Skin epidermis (tissue), 12 donors: ENCODE measurements around the gene DPPA5.
"Not testable (repeated sequence)": the region's sequence is repeated elsewhere in the genome, so short reads cannot be mapped to it uniquely, and the experiment has no call there.

Source experiments
- H3K27ac ChIP-seq, 21 experiments: fragments of 200-600 bp; sonication (generic) in 11 of 21; one replicate each; pipeline ENCODE4 v1.5.0; 2020; ENCODE audit warnings: mild to moderate bottlenecking in 3 of 21, inconsistent platforms in 2 of 21, moderate library complexity in 2 of 21
- H3K4me3 ChIP-seq, 7 experiments: fragments of 200-600 bp; sonication (generic) in 2 of 7; one replicate each; pipeline ENCODE4 v1.5.0; 2020; ENCODE audit warnings: inconsistent platforms in 2 of 7, mild to moderate bottlenecking in 2 of 7, moderate library complexity in 1 of 7

The DPPA5 gene, protein sequence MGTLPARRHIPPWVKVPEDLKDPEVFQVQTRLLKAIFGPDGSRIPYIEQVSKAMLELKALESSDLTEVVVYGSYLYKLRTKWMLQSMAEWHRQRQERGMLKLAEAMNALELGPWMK

DNA sequence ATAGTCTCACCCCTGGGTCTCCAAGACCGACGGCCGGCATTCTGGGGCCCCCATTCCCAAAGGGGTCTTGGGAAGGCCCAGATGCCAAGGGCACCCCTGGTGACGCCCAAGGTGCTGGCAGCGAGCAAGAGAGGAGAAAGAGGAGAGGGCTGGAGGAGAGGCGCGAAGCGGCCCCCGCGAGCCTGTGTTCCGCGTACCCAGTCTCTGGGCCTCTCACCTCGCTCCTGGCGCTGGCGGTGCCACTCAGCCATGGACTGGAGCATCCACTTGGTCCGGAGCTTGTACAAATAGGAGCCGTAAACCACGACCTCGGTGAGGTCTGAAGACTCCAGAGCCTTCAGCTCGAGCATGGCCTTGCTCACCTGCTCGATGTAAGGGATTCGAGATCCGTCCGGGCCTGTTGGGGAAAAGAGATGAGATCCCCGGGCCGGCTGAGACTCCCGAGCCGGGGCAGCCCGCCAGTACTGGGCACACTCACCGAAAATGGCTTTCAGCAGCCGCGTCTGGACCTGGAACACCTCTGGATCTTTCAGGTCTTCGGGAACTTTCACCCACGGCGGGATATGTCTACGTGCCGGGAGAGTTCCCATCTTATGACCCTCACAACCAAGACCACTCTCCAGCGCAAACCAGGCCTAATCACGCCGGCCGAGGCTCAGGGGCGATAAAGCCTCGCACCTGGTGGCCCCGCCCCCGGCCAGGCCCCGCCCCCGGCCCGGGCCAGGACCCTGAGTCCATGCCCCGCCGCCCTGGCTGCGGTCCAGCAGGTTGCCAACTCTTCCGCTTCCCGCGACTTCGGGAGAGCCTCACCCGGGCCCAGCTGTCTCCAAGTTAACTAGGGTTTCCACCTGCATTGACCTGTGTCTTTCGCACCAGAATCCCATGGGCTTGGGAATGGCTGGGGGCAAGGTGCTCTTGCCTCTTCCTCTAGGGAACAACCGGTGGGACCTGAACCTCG, at the start of gene DPPA5:
TSS of gene DPPA5 (minus strand) at position 641 of the 958 bp plus-strand sequence. CDS start at position 590, 51 bp downstream.
- Histone ChIP-seq H3K4me3 (no peak within 1 kb of the TSS), H3K27ac (no peak within 1 kb of the TSS)

DNA sequence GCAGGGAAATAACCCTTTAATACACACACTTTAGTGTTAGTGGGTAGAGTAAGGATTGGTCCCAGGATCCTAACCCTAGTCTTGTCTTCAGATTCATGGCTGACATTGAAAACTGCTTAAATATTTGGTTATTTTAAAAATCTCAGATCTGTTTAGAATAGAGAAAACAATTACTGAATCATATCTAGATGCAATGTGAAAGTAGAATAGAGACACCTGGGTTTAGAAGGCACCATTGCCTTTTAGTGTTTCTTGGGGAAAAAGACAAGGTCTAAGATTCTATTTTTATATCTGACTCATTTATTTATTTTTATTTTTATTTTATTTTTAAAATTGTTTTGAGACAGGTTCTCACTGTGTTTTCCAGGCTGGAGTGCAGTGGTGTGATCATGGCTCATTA, 46.6 kb upstream of the DPPA5 start:
- Histone ChIP-seq H3K27ac (no peak overlapping the region), H3K4me3 (no peak overlapping the region)

DNA sequence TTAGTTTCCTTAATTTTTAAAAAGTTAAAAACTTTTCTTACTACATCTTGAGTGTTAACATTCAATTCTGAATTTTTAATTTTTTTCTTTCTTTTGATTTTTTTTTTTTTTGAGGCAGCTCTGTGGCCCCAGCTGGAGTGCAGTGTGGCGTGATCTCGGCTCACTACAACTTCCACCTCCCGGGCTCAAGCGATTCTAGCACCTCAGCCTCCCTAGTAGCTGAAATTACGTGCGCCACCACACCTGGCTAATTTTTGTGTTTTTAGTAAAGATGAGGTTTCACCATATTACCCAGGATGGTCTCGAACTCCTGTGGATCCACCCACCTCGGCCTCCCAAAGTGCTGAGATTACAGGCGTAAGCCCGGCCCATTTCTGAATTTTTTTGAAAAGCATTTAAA, 41.8 kb upstream of the DPPA5 start:
- no peak overlapping the region for H3K27ac ChIP-seq
- no peak overlapping the region for H3K4me3 ChIP-seq

DNA sequence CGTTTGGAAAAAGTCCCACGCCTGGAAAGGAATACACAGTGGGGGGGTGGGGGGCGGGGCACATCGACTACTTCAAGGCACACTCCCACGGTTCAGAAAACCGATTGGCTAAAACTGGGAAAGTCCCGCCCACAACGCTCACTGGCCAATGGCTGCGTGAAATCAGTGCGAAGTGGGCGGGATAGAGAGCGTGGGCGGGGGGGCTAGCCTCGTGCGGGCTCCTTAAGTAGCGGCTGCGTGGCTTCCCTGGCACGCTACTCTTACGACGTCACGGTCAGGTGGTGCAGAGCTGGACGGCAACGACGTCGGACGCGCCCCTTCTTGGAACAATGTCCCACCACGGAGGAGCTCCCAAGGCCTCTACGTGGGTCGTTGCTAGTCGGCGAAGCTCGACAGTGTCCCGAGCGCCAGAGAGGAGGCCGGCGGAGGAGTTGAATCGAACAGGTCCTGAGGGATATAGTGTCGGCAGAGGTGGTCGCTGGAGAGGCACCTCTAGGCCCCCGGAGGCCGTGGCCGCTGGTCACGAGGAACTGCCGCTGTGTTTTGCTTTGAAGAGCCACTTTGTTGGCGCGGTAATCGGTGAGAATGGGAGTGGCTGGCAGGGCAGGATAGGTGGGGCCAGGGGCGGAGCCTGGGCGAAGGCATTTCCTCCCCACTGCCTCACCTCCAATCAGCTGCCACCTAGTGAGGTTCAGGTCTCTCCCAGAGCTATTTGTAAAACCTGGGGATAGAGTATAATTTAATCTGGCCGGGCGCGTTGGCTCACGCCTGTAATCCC, 40.7 kb upstream of the DPPA5 start, which contains the start of gene DDX43:
TSS of gene DDX43 (plus strand) at position 252 of the 778 bp plus-strand sequence. CDS start at position 330, 78 bp downstream.
- Histone ChIP-seq H3K4me3 (peak within 1 kb of the TSS in 5 of 7 experiments; percentile 1 to 30 (median 21)), H3K27ac (peak within 1 kb of the TSS in 5 of 21 experiments; percentile 44 to 84 (median 63))

DNA sequence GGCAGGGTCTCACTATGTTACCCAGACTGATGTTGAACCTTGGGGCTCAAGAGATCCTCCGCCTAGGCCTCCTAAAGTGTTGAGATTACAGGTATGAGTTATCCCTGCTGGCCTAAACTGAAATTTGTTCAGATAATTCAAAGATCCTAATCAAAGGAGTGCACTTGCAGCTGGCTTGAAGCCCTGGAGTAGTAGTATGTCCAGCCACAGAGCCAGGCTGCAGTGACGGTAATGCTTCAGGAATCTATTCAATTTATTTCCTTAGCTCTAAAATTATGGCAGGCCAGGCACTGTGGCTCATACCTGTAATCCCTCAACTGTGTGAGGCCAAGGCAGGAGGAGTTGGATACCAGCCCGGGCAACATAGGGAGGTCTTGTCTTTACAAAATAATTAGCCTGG, 39.2 kb upstream of the DPPA5 start:
- H3K4me3 ChIP-seq, result no peak overlapping the region
- no peak overlapping the region for H3K27ac ChIP-seq

DNA sequence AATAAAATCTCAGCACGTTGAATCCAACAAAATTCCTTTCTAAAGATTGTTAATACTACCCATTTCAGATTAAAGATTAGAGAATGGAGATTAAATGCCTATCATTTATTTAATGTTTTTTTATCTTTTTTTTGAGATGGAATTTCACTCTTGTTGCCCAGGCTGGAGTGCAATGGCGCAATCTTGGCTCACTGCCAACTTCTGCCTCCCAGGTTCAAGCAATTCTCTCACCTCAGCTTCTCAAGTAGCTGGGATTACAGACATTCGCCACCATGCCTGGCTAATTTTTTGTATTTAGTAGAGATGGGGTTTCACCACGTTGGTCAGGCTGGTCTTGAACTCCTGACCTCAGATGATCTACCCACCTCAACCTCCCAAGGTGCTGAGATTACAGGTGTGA, 38.1 kb upstream of the DPPA5 start:
- not testable (repeated sequence) for H3K27ac ChIP-seq, H3K4me3 ChIP-seq

DNA sequence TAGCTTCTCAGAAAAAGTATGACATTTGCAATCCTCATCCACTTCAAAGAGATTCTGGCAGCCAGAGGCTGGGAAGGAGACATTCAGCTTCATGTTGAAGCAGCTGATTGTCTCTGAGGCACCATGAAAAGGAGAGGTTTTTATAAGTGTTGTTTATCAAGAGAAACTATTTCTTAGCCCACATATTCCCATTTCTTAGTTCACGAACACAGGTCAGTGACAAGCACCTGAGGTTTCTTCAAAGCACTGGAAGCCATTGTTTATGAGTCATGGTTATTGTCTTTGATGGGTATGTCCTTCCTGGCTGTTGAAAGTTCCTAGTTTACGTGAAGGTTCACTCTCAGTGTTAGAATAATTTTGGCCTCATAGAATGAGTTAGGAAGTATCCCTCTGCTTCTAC, 37.6 kb upstream of the DPPA5 start:
- H3K27ac ChIP-seq, result no peak overlapping the region
- H3K4me3 ChIP-seq, result no peak overlapping the region

DNA sequence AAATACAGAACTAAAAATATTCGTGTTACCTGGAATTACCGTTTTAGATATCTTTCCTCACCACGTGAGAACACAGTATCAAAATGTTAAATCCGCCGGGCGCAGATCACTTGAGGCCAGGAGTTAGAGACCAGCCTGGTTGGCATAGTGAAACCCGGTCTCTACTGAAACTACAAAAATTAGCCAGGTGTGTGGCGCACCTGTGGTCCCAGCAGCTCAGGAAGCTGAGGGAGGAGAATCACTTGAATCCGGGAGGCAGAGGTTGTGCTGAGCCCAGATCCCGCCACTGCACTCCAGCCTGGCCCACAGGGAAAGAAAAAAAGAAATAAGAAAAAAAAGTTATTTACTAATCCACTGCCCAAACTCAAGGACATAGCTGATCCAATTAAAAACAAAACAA, 35.8 kb upstream of the DPPA5 start:
- H3K4me3 ChIP-seq, result no peak overlapping the region
- H3K27ac ChIP-seq, result no peak overlapping the region

DNA sequence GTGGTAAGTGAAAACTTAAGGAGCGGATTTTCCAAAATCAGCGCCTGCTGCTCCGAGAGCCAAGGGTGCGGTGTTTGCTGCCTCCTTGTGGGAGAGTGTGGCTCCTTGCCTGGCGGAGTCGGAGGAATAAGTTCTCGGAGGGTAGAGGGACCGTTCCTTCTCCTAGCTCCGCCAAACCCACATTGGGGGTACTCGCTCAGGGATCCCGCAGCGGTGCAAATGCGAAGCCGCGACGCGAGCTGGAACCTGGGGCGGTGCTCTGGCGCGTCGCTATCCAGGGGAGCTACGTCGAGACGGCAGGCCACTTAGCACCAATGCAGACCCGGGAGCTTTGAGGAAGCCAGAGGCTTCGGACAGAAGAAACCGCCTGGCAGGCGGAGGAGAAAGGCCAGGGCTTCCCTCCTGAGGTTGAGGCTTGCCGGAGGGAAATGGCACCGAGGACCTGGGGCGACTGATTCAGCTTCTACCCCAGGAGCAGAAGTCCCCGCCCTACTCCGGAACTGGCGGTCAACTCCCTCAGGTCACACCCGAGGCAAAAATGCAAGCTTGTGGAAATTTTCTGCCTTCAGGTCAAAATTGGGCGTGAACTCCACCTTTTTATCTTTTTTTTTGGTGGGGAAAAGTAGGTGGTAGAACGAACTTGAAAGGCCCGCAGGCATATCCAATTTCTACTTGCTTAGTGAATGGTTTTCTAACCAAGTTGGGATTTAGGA, 34.9 kb upstream of the DPPA5 start:
- H3K4me3 ChIP-seq, result peak overlapping the region; percentile 23 to 41 (median 36)
- peak overlapping the region in 19 of 21 experiments; percentile 4 to 83 (median 59) for H3K27ac ChIP-seq

DNA sequence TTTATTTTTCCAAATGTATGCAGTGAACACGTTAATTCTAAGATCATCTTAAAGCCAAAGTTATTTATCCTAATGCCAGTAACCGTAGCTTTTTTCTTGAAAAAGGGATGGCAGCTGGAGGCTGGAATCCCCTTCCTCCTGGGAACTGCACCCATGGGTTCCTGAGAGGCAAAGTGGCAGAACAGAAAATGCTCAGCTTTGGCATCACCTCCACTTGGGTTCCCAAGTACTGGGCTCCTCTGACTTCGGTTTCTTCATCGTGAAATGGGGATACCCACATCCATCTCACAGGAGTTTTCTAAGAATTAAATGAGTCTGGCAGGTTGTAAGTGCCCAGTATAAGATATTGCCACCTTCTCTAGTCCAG, 34.3 kb upstream of the DPPA5 start:
- H3K27ac ChIP-seq, result peak overlapping the region in 9 of 21 experiments; percentile 4 to 83 (median 64)
- peak overlapping the region; percentile 23 to 41 (median 36) for H3K4me3 ChIP-seq

DNA sequence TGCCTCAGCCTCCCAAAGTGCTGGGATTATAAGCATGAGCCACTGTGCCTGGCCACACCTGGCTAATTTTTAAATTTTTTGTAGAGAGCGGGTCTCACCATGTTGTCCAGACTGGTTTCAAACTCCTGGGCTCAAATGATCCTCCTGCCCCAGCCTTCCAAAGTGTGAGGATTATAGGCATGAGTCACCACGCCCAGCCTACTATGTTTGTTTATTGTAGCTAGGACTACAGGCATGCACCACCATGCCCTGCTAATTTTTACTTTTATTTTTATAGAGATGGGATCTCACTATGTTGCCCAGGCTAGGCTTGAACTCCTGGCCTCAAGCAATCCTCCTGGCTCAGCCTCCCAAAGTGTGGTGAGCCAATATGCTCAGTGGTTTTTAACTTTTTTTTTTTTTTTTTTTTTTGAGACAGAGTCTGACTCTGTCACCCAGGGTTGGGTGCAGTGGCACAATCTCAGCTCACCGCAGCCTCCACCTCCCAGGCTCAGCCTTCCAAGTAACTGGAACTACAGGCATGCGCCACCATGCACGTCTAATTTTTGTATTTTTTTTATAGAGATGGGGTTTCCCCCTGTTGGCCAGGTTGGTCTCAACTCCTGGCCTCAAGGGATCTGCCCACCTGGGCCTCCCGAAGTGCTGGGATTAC, 28.5 kb upstream of the DPPA5 start:
- H3K4me3 ChIP-seq, result no peak overlapping the region
- H3K27ac ChIP-seq, result no peak overlapping the region

DNA sequence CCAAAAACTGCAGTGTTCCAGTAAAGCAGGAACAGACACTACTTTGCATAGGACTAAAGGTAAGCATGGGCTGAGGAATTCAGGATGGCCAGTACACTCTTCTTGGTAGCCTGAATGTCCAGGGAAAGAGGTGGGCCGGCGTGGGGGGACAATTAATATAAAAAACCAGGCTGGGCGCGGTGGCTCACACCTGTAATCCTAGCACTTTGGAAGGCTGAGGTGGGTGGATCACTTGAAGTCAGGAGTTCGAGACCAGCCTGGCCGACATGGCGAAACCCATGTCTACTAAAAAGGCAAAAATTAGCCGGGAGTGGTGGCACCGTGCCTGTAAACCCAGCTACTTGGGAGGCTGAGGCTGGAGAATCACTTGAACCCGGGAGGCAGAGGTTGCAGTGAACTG, 27.5 kb upstream of the DPPA5 start:
- not testable (repeated sequence) for H3K27ac ChIP-seq, H3K4me3 ChIP-seq

DNA sequence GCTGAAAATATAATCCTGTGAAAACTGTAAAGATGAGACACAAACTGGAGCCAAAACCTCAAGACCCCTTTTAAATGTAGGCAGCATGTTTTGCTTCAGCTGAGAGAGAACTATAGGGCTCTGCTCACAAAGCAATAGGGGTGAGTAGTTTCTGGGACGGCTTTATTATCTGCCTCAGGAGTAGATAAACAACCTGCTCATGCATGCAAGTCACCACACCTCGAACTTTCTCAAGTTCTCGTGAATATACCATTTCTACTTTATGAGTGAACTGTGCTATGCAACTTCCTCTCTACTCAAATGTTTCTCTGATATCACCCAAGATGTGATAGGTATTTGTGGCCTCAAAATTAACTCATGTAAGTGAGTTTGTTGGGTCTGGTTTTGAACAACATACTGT, 23.1 kb upstream of the DPPA5 start:
- Histone ChIP-seq H3K27ac (no peak overlapping the region), H3K4me3 (no peak overlapping the region)

DNA sequence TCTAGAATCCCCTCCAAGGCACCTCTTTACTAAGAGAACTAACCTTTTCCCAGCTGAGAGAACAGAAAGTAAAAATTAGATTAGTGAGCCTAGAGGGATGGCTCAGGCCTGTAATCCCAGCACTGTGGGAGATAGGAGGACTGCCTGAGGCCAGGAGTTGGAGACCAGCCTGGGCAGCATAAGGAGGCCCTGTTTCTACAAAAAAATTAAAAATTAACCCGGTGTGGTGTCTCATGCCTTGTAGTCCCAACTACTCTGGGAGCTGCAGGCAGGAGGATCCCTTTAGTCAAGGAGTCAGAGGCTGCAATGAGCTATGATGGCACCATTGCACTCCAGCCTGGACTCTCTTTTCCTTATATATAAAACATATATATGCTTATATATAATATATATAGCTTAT, 21.1 kb upstream of the DPPA5 start:
- H3K4me3 ChIP-seq, result no peak overlapping the region

DNA sequence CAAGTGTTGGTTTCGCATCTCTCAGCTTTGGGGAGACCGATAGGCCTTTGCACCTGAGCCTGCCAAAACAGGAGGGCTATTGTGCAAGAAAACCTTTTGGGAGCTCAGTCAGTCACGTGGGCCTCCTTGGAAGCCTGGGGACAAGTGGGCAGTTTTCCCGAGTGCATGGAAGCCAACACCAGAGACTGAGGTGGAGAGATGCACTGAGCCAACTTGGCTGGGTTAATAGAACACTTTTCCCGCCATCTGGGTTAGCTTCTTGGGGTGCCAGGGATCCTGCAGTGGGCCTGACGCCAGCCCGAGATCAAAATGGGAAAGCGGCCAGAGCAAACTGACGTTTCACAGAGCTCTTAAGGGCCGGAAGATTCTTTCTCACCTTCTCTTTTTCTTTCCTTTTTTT, 18.4 kb upstream of the DPPA5 start:
- Histone ChIP-seq H3K27ac (no peak overlapping the region), H3K4me3 (no peak overlapping the region)

More for the DNA sequence above, 21.1 kb upstream of the DPPA5 start:
- no peak overlapping the region for H3K27ac ChIP-seq

DNA sequence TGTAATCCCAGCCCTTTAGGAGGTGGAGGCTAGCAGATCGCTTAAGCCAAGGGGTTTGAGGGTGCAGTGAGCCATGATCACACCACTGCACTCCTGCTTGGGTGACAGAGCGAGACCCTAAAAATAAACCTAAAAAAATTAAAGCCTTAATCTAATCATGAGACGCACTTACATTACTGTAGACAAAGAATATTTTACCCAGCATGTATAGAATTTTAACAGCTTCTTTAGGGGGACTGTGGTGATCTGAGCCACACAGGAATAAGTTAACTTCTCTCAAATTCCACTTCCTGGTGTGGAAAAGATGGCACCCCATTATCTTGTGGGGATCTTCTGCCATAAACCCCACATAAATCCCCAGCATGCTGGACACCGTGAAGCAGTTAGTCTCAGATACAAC, 17.9 kb upstream of the DPPA5 start:
- H3K4me3 ChIP-seq, result no peak overlapping the region
- H3K27ac ChIP-seq, result no peak overlapping the region

DNA sequence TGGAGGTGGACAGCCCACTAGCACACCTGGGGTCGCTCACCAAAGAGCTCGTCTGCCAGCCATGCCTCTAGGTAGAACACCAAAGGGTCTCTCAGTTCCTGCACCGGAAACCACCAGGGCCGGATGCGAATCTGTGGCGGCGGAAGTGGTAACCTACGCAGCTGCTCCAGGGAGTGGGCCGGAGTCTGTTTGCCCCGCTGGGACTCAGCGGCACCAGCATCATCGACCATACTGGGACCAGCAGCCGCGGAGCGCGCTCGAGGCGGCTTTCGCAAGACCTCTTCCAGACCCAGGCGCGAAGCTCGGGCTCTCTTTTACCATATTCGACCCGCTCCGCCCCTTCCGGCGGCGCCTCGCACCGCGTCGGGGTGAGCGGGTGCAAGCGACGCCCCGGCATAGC, 15.5 kb upstream of the DPPA5 start, which contains the start of gene OOEP:
TSS of gene OOEP (minus strand) at position 335 of the 400 bp plus-strand sequence. CDS start at position 230, 105 bp downstream.
- H3K27ac ChIP-seq, result no peak within 1 kb of the TSS

DNA sequence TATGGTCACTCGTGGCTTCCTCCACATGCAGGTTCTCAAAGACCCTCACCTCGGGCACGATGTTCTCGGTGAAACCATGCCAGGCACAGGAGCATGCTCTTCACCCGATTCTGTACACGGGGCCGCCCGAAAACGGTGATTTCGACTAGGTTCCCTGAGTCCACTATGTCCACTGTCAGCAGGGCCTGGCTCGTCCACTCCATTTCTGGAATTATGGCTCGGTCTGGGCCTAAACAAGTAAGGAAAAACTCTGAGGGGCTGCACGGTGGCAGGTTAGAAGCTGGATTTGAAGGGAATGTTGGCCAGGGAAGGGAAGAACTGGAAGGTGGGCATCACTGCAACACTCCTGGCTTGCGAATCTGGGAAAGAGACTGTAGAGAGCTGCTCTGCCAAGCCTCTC, 15.1 kb upstream of the DPPA5 start:
- Histone ChIP-seq H3K27ac (no peak overlapping the region), H3K4me3 (no peak overlapping the region)

More for the DNA sequence above, 15.5 kb upstream of the DPPA5 start, which contains the start of gene OOEP:
- H3K4me3 ChIP-seq, result no peak within 1 kb of the TSS

DNA sequence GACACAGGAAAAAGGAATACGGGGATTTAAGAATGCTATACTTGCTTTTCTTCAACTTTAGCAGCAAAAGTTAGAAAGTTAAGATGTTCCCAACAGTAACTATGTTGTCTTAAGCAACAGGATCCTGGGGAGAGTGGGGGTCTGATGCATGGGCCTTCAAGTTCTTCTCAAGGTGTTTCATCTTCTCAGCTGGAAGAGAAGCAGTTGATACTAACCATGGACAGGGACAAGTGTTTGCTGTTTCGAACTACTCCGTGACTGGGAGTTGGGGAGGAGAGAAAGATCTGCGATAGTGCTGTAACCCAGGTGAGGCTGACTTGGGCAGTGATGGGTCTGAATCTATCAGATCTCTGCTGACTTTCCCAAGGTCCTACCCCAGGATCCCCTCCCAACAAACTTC, 14.6 kb upstream of the DPPA5 start:
- Histone ChIP-seq H3K27ac (no peak overlapping the region), H3K4me3 (no peak overlapping the region)
